HUES48 (cell line): ENCODE results near the gene CPXM2.

Experiments
- H3K27ac ChIP-seq: one replicate; pipeline ENCODE4 v1.7.0; 2013; ENCODE audit warnings: low read depth, low read length, inconsistent platforms
- H3K27me3 ChIP-seq: 2 replicates; pipeline ENCODE4 v1.6.1; 2013; ENCODE audit warnings: mild to moderate bottlenecking, low read length; ENCODE audit not compliant: control insufficient read depth, insufficient read depth
- H3K36me3 ChIP-seq: 2 replicates; pipeline ENCODE4 v1.6.1; 2013; ENCODE audit warnings: low read length; ENCODE audit not compliant: control insufficient read depth, insufficient read depth
- H3K4me1 ChIP-seq: 2 replicates; pipeline ENCODE4 v1.6.1; 2013; ENCODE audit warnings: mild to moderate bottlenecking, low read length; ENCODE audit not compliant: control insufficient read depth, insufficient read depth
- H3K4me3 ChIP-seq: 2 replicates; pipeline ENCODE4 v1.5.1; 2013; ENCODE audit warnings: mild to moderate bottlenecking, low read depth, low read length
- H3K9ac ChIP-seq: 2 replicates; pipeline ENCODE4 v1.6.1; 2013; ENCODE audit warnings: mild to moderate bottlenecking, low read depth, low read length, moderate library complexity
- H3K9me3 ChIP-seq: 2 replicates; pipeline ENCODE4 v1.6.1; 2013; ENCODE audit warnings: low read length; ENCODE audit not compliant: control insufficient read depth, insufficient read depth

The CPXM2 gene

DNA sequence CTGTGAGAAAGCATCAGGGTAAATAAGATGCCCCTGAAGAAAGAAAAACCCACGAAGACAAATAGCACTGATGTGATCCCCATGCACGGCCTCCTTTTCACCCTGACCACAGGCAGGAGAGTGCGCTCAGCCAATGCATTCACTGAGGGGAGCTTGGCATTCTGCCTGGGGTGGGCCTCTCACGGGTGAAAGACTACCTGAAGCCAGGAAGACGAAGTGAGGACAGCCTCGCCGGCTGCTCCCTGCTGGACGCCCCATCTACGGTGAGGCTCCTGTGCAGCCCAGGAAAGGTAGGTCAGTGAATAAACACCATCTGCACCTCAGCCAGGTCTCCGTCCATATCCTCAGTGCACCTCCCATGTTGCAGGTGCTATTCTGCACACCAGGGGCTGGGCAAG lies 32.0 kb downstream of the CPXM2 start:
- no peak overlapping the region for H3K9ac ChIP-seq
- no peak overlapping the region for H3K27ac ChIP-seq
- H3K9me3 ChIP-seq: no peaks in the 10 kb centered on the region
- H3K36me3 ChIP-seq: peaks cover 8% of the 10 kb centered on the region; the same call in 1 of the 2 replicates
- H3K27me3 ChIP-seq: no peaks in the 10 kb centered on the region
- no peak overlapping the region for H3K4me3 ChIP-seq
- H3K4me1 ChIP-seq: peaks cover 11% of the 10 kb centered on the region; the same call in 1 of the 2 replicates

DNA sequence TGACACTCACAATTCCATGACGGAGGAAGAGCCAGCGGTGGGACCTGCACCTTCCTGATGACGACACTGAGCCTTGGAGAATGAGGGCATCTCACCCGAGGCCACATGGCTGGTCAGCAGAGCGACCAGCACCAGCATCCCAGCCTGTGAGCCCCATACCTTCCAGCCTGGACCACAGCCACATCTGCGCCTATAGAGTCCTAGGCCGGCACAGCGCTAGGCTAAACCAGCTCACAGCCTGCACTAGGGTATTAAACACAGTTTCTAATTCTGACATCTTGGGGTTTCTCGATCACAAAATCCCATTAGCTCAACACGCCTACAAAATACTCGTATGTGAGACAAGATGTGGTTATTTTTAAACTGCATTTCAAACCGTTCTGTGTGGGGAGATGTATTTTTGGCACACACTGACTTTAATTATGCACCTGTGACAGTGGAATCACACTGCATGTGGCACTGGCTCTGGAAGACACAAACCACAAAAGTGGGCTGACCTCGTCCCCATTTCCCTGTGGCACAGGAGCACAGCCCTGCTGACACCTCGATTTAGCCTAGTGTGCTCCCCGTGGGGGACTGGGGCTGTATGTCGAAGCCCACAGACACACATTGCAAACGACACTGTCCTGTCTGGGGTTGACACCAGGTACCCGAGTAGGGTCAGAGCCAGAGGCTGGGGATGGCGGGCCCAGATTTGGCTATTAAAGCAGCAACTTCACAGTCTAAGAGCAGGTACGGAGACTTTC lies 32.5 kb downstream of the CPXM2 start:
- no peak overlapping the region for H3K27ac ChIP-seq
- H3K27me3 ChIP-seq: no peaks in the 10 kb centered on the region
- H3K36me3 ChIP-seq: peaks cover 8% of the 10 kb centered on the region; the same call in 1 of the 2 replicates
- H3K4me3 ChIP-seq: no peak overlapping the region
- peaks cover 7% of the 10 kb centered on the region; the same call in 1 of the 2 replicates for H3K4me1 ChIP-seq
- no peaks in the 10 kb centered on the region for H3K9me3 ChIP-seq
- H3K9ac ChIP-seq: no peak overlapping the region

DNA sequence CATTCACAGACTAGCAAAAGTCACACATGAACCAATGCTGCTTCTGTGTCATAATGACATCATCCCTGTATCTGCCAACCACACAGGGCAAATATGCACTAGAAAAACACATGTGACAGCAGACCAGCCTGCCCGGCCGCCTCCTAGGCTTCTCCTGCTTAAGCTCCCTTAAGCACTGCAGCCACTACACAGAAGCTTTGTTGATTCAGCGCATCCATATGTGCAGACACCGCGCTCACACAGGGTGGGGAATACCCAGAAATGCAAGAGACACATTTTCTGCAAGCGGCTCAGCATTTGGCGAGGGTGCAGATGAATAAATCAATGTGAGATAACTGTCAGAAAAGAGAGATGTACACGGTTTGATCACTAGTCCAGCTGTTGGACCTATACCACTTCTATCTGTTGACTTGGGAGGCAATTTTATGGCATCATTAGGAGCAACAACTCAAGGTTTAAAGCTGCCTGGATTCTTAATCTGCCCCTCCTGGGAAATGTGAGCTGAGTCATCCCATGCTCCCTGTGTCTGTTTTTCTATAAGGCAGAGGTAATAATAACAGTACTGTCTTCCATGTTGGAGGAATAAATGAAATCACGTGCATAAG lies 33.4 kb downstream of the CPXM2 start:
- Histone ChIP-seq H3K27me3 (no peaks in the 10 kb centered on the region), H3K27ac (no peak overlapping the region)

DNA sequence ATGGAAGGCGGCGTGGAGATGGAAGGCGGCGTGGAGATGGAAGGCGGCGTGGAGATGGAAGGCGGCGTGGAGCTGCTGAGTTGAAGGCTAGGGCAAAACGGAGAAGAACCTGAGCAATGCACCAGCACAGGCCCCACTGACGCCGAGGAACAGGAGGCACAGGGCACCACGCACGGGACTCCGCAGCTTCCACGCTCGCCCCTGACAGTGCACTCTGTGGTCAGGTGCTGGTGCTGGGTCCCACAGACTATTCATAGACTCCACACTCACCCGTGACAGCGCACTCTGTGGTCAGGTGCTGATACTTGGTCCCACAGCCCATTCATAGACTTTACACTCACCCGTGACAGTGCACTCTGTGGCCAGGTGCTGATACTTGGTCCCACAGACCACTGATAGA lies 34.0 kb downstream of the CPXM2 start:
- Histone ChIP-seq H3K36me3 (peaks cover 8% of the 10 kb centered on the region; the same call in 1 of the 2 replicates), H3K27me3 (no peaks in the 10 kb centered on the region), H3K4me1 (0 out of 2 replicates have a peak, but pooled peaks cover 7% of the 10 kb centered on the region), H3K9me3 (no peaks in the 10 kb centered on the region), H3K4me3 (no peak overlapping the region), H3K9ac (no peak overlapping the region), H3K27ac (no peak overlapping the region)

More for the DNA sequence above, 33.4 kb downstream of the CPXM2 start:
- H3K36me3 ChIP-seq: peaks cover 8% of the 10 kb centered on the region; the same call in 1 of the 2 replicates
- no peak overlapping the region for H3K9ac ChIP-seq
- 0 out of 2 replicates have a peak, but pooled peaks cover 7% of the 10 kb centered on the region for H3K4me1 ChIP-seq
- H3K4me3 ChIP-seq: no peak overlapping the region
- H3K9me3 ChIP-seq: no peaks in the 10 kb centered on the region

DNA sequence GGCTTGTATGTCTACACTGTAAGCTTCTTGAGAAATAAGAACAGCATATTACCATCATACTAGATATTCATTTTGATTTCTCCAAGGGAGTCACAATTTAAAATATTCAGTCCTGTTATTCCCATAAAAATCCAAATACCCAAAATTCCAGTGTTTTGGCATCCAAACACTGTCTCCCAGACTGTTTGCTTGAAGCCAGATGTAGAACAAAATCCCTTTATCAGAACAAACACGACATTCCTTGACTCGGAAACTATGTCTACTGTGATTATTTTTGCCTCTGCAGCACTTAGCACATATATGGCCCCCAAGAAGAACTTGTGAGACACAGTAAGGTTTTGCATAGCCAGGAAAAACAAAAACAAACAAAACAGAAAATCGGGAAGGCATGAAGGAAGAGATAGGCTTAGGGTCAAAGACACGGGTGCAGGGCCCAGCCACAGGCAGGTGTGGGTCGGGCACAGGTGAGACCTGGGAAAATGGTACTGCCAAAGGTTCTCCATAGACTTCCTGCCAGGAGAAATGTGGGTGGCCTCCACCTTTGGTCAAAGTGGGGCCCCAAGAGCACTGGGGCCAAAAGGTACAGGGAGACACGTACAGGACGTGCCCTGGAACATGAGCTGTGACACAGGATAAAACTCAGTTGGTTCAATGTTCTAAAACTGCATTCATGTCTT lies 36.5 kb downstream of the CPXM2 start:
- H3K27ac ChIP-seq: no peak overlapping the region
- no peak overlapping the region for H3K9ac ChIP-seq
- 0 out of 2 replicates have a peak, but pooled peaks cover 7% of the 10 kb centered on the region for H3K4me1 ChIP-seq
- no peaks in the 10 kb centered on the region for H3K9me3 ChIP-seq
- no peaks in the 10 kb centered on the region for H3K36me3 ChIP-seq
- no peak overlapping the region for H3K4me3 ChIP-seq
- H3K27me3 ChIP-seq: no peaks in the 10 kb centered on the region

DNA sequence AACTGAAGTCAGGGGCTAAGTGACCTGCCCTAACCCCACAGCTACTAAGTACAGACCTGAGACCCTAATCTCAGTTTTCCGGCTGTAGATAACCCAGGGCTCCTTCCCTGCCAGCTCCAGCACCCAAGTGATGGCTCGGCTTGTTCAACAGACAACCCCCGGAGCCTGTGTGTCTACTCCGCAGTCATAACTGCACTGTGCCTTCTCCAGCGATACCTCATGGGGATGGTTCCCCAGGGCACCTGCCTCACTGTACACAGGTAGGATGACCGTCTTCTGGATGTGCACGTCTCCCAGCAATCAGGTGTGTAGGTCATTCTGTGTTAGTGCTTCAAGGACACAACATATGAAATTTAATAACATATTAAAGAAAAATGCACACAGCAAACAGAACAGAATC lies 37.1 kb downstream of the CPXM2 start:
- no peaks in the 10 kb centered on the region for H3K27me3 ChIP-seq
- no peaks in the 10 kb centered on the region for H3K9me3 ChIP-seq
- no peak overlapping the region for H3K9ac ChIP-seq
- H3K27ac ChIP-seq: no peak overlapping the region
- no peaks in the 10 kb centered on the region for H3K36me3 ChIP-seq
- H3K4me1 ChIP-seq: 0 out of 2 replicates have a peak, but pooled peaks cover 7% of the 10 kb centered on the region
- no peak overlapping the region for H3K4me3 ChIP-seq

DNA sequence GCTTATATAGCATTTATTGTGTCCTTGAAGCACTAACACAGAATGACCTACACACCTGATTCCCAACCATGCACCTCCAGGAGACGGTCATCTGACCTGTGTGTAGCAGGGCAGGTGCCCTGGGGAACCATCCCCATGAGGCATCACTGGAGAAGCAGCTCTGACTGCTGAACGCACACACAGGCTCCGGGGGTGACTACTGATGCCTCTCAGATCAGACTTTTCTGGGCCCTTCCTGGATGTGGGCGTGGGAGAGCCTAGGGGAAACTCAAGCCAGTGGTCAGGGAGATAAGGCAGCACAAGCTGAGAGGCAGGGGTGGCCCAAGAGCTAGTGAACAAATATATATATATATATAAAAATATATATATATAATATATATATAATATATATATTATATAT lies 37.6 kb downstream of the CPXM2 start:
- H3K9ac ChIP-seq: no peak overlapping the region
- no peaks in the 10 kb centered on the region for H3K27me3 ChIP-seq
- H3K9me3 ChIP-seq: no peaks in the 10 kb centered on the region
- H3K27ac ChIP-seq: no peak overlapping the region
- H3K4me1 ChIP-seq: 0 out of 2 replicates have a peak, but pooled peaks cover 7% of the 10 kb centered on the region
- no peak overlapping the region for H3K4me3 ChIP-seq
- H3K36me3 ChIP-seq: no peaks in the 10 kb centered on the region

DNA sequence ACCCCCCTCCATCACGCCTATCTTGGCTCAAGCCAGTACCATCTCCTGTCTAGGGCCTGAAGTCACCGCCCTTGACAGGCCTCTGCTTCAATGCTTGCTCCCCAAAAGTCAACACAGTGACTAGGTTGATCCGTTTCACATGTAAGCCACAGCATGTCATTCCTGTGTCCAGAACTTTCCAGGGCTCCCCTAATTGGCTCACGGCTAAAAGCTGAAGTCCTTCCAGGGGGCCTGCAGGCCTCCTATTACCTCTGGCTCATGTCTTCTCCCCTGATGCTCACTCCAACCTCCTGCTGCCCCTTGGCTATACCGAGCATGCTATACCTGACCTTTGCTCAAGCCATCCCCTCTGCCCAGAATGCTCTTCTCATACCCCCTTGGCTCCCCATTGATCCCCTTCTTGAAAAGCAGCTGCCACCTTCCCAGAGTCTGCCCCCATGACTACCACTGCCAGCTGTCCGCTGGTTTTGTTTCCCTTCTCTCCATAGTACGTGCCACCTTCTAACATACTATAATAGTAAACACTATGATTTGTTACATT lies 39.1 kb downstream of the CPXM2 start:
- Histone ChIP-seq H3K36me3 (no peaks in the 10 kb centered on the region), H3K4me1 (no peaks in the 10 kb centered on the region), H3K9me3 (no peaks in the 10 kb centered on the region), H3K27me3 (no peaks in the 10 kb centered on the region), H3K9ac (no peak overlapping the region), H3K4me3 (no peak overlapping the region), H3K27ac (no peak overlapping the region)

DNA sequence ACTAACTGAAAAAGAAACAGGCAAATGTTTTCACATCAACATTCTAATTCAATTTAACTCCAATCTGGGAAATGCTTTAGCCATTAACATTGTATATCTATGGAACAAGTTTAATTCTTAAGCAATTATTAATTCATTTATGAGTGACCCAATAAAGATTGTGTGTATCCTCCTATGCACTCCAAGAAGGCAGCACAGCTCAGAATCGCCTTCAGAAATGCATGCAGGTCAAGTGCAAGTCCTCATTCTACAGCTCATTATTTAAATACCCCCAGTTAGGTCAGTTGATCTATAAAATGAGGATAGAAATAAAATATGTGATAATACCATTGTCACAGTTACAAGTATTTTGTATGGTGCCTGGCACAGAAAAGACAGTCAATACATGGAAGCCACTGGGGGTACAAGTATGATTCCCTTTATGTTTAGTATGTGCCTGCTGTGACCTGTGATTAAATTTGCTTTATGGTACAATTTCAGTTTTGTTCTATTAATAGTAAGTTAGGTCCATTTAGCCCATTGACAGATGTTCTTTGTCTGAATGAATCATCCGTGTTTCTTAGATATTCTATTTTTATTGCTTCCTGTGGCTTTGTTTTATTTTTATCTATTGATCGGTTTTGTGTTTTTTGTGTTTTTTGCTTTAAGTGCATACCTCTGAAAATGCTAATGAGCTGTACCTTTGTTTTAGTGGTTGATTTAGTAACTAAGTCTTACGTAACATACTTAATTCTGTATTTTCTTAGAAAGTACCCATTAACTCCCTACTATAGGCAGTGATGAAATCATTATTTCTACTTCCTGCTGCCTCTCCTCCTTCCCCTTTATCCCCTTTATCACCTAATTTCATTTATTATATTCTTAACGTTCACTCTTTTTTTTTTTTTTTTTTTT lies 42.8 kb downstream of the CPXM2 start:
- no peak overlapping the region for H3K9ac ChIP-seq
- H3K36me3 ChIP-seq: no peaks in the 10 kb centered on the region
- peaks cover 9% of the 10 kb centered on the region for H3K9me3 ChIP-seq
- no peak overlapping the region for H3K4me3 ChIP-seq
- H3K4me1 ChIP-seq: peaks cover 5% of the 10 kb centered on the region; the same call in 1 of the 2 replicates
- H3K27ac ChIP-seq: no peak overlapping the region
- no peaks in the 10 kb centered on the region for H3K27me3 ChIP-seq
